GM18499 (cell line): ENCODE data around the gene FER1L5.
A peak's percentile ranks its signal among the peaks of the same experiment; 100 is the strongest.

Experiments
- ATAC-seq: cut with Tn5 transposase; IDR thresholded peaks from one replicate; pipeline ENCODE4 v1.9.1; 2021; ENCODE audit warnings: moderate number of reproducible peaks; ENCODE audit not compliant: insufficient read depth, unreplicated experiment

The FER1L5 gene

GRCh38 chr2:96734880-96735583 is 92.5 kb downstream of the FER1L5 start:
- ATAC-seq: no peak

- ATAC-seq: no peak
Measured at GRCh38 chr2:96737251-96737650, 94.7 kb downstream of the FER1L5 start.

- no peak for ATAC-seq
Measured at GRCh38 chr2:96737831-96738230, 95.3 kb downstream of the FER1L5 start.

- no peak for ATAC-seq
Measured at GRCh38 chr2:96739076-96739632, 96.6 kb downstream of the FER1L5 start.

GRCh38 chr2:96739633-96740428 is 97.3 kb downstream of the FER1L5 start, which contains the start of gene LMAN2L:
LMAN2L (minus strand) TSS chr2:96740064; CDS start chr2:96740040, 24 bp downstream.
- peak; percentile 84 for ATAC-seq

- no peak for ATAC-seq
Measured at GRCh38 chr2:96747061-96747617, 104.6 kb downstream of the FER1L5 start.

GRCh38 chr2:96751800-96752199 is 109.2 kb downstream of the FER1L5 start:
- ATAC-seq: no peak

- no peak for ATAC-seq
Measured at GRCh38 chr2:96753661-96754282, 111.2 kb downstream of the FER1L5 start.

- no peak for ATAC-seq
Measured at GRCh38 chr2:96754317-96754716, 111.8 kb downstream of the FER1L5 start.
